Spleen (tissue), 11 donors: Measurements from ENCODE around the gene CEMIP. TPM values are rescaled to one million over a fixed set of nuclear protein-coding genes. Genes with fewer than 3 reads are reported as not detected.

ENCODE experiments used
- DNase-seq: peaks from one replicate; pipeline ENCODE4 v3.0.0-alpha.2; 2020
- H3K27ac ChIP-seq, 8 donors: fragments of 200-600 bp; sonication (generic) in 7 of 8; 1 replicate in 4 of 8; 2 replicates in 4 of 8; pipeline versions ENCODE4 v1.5.0 to v1.8.0; 2016 to 2021; ENCODE audit warnings: inconsistent platforms in 4 of 8, mild to moderate bottlenecking in 4 of 8, moderate library complexity in 1 of 8
- H3K27me3 ChIP-seq, 7 donors: fragments of 200-600 bp; sonication (generic) in 6 of 7; replicated peaks in 1 of 7; 1 replicate in 4 of 7; 2 replicates in 3 of 7; pipeline versions ENCODE4 v1.5.0 to v1.8.0; 2016 to 2021; ENCODE audit warnings: inconsistent platforms in 3 of 7, mild to moderate bottlenecking in 1 of 7
- H3K36me3 ChIP-seq, 6 donors: fragments of 200-600 bp; sonication (generic) in 5 of 6; 1 replicate in 4 of 6; 2 replicates in 2 of 6; pipeline versions ENCODE4 v1.5.0 to v1.8.0; 2016 to 2021; ENCODE audit warnings: inconsistent platforms in 2 of 6
- H3K4me1 ChIP-seq, 6 donors: fragments of 200-600 bp; sonication (generic) in 5 of 6; 1 replicate in 3 of 6; 2 replicates in 3 of 6; pipeline versions ENCODE4 v1.5.0 to v1.8.0; 2016 to 2021; ENCODE audit warnings: inconsistent platforms in 3 of 6
- H3K4me3 ChIP-seq, 8 donors: fragments of 200-600 bp; sonication (generic) in 7 of 8; 1 replicate in 4 of 8; 2 replicates in 4 of 8; pipeline versions ENCODE4 v1.5.0 to v1.8.0; 2016 to 2021; ENCODE audit warnings: inconsistent platforms in 4 of 8, mild to moderate bottlenecking in 4 of 8, moderate library complexity in 2 of 8
- H3K9me3 ChIP-seq, 8 donors: fragments of 200-600 bp; sonication (generic) in 7 of 8; 1 replicate in 4 of 8; 2 replicates in 4 of 8; pipeline versions ENCODE4 v1.5.0 to v1.8.0; 2016 to 2021; ENCODE audit warnings: inconsistent platforms in 4 of 8
- POLR2A ChIP-seq, 3 donors: fragments of 450-650 bp; IDR thresholded peaks; one replicate each; pipeline ENCODE4 v1.5.1; 2017; ENCODE audit warnings: antibody characterized with exemption in 3 of 3, mild to moderate bottlenecking in 1 of 3
- POLR2AphosphoS5 ChIP-seq, 3 donors: sonication (generic); formaldehyde crosslinking; IDR thresholded peaks; one replicate each; pipeline ENCODE4 v1.5.1; 2017; ENCODE audit warnings: antibody characterized with exemption in 3 of 3
- WGBS, 5 donors: extraction: QIAGEN DNeasy Blood & Tissue Kit in 3 of 5; methylation state at CpG; one replicate each; pipeline versions ENCODE4 v1.1.5 to v1.1.7; 2013 to 2018; 5-methylcytosine and 5-hydroxymethylcytosine counted together
- intact Hi-C: fragments of 100-400 bp; cut with DNase I; formaldehyde crosslinking; loops from one replicate; pipeline ENCODE4 v1.15.0; 2023; ENCODE audit warnings: low total_unique reads
- polyA plus RNA-seq, 3 donors: library from polyadenylated mRNA; stranded (reverse); fragments of 200-250 nt; gene quantifications; one replicate each; pipeline ENCODE4 v1.2.1, GENCODE V29; 2013
- total RNA-seq, 7 donors: library from RNA; depleted of rRNA in 3 of 7; stranded (reverse); fragments of >200 nt in 3 of 7; fragmentation: NEBNext Ultra II Directional in 4 of 7; extraction: Animal tissue kit (Norgen Biotek cat#: 25700) in 4 of 7; gene quantifications; one replicate each; pipeline versions ENCODE4 v1.1.0 to v1.2.1, GENCODE V29; 2016 to 2021
- TF ChIP-seq, protein P1 (sequence below), 11 experiments: fragments of 200-600 bp in 7 of 11; fragments of 450-650 bp in 4 of 11; sonication (generic) in 4 of 11; IDR thresholded peaks in 8 of 11; conservative IDR thresholded peaks in 3 of 11; 1 replicate in 7 of 11; 2 replicates in 4 of 11; pipeline versions ENCODE4 v1.4.0 to v1.8.0; 2016 to 2021; ENCODE audit warnings: antibody characterized with exemption in 11 of 11, inconsistent platforms in 4 of 11, mild to moderate bottlenecking in 1 of 11
- donor health status: healthy with polysubstance abuse.
- donor health status: DM: no; HTN: no; CAD: no; lungs with moderate emphysema.
- donor health status: DM: no; HTN: no; CAD: no.
- donor health status: Bipolar disorder and iron deficiency.
- donor health status: healthy.
- donor health status: DM: no; HTN: no; CAD: no.
- donor health status: DM: yes; HTN: yes; CAD: no.

The CEMIP gene
- total and polyA plus RNA-seq, 10 donors, result 0.20 to 3.0 (median 1.0) TPM; not detected in 1

DNA sequence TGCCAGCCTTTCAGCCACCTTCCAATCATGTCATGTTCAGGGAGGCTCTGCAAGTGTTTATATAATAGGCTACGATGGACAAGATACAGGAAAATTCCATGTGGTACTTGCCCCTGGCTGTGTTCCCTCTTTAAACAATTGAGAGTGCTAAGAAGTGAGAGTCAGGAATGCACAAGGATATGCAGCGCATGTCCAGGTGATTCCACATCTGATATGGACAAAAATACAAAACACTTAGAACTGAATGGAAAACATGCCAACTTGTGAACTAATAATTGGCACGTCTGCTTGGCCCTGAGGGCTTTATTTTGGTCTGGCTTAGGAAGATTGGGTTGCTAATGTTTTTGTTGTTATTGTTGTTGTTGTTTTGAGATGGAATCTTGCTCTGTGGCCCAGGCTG, 100.9 kb downstream of the CEMIP start:
- TF ChIP-seq POLR2AphosphoS5 (IDR thresholded peaks at IDR 0.05) (no peak), POLR2A (IDR thresholded peaks at IDR 0.05) (no peak)
- TF ChIP-seq, protein P1, sequence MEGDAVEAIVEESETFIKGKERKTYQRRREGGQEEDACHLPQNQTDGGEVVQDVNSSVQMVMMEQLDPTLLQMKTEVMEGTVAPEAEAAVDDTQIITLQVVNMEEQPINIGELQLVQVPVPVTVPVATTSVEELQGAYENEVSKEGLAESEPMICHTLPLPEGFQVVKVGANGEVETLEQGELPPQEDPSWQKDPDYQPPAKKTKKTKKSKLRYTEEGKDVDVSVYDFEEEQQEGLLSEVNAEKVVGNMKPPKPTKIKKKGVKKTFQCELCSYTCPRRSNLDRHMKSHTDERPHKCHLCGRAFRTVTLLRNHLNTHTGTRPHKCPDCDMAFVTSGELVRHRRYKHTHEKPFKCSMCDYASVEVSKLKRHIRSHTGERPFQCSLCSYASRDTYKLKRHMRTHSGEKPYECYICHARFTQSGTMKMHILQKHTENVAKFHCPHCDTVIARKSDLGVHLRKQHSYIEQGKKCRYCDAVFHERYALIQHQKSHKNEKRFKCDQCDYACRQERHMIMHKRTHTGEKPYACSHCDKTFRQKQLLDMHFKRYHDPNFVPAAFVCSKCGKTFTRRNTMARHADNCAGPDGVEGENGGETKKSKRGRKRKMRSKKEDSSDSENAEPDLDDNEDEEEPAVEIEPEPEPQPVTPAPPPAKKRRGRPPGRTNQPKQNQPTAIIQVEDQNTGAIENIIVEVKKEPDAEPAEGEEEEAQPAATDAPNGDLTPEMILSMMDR (IDR thresholded peaks at IDR 0.05 in 8 of 11, conservative IDR thresholded peaks at IDR 0.05 in 3 of 11), result no peak
- Histone ChIP-seq H3K4me1 (no peaks in the 10 kb centered on the region), H3K27ac (no peak overlapping the region), H3K9me3 (no peaks in the 10 kb centered on the region), H3K4me3 (no peak overlapping the region), H3K27me3 (no peaks in the 10 kb centered on the region), H3K36me3 (no peaks in the 10 kb centered on the region)
- 82 to 96% (median 87%) methylated on average over 3 of the region's 3 CpGs for WGBS, 5 donors
- DNase-seq, result no peak
- intact Hi-C loops, result no loop called here

DNA sequence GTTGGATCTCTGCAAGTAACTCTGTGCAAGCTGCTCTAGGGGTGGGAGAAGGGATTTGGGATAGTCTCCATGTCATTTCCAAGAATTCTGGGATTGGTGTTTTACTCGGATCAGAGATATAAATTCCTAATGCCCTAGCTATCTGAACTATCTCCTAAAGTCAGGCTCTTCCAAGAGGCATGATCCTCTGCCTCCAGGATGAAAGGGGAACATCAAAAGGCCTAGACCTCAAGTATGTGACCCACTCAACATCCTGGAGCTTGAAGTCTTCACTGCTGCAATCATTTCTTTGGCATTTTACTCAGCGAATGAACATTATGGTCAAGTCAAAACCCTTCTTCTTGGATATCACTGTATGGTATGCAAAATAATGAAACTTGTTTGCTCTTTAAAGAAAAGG, 104.5 kb downstream of the CEMIP start:
- intact Hi-C loops, result no loop called here
- Histone ChIP-seq H3K4me3 (no peak overlapping the region), H3K27ac (no peak overlapping the region), H3K36me3 (no peaks in the 10 kb centered on the region), H3K27me3 (no peaks in the 10 kb centered on the region), H3K4me1 (no peaks in the 10 kb centered on the region), H3K9me3 (no peaks in the 10 kb centered on the region)
- TF ChIP-seq, protein P1 (IDR thresholded peaks at IDR 0.05 in 8 of 11, conservative IDR thresholded peaks at IDR 0.05 in 3 of 11), result no peak
- TF ChIP-seq POLR2A (IDR thresholded peaks at IDR 0.05) (no peak), POLR2AphosphoS5 (IDR thresholded peaks at IDR 0.05) (no peak)
- 74 to 94% (median 85%) methylated on average over 2 of the region's 2 CpGs for WGBS, 5 donors
- no peak for DNase-seq

DNA sequence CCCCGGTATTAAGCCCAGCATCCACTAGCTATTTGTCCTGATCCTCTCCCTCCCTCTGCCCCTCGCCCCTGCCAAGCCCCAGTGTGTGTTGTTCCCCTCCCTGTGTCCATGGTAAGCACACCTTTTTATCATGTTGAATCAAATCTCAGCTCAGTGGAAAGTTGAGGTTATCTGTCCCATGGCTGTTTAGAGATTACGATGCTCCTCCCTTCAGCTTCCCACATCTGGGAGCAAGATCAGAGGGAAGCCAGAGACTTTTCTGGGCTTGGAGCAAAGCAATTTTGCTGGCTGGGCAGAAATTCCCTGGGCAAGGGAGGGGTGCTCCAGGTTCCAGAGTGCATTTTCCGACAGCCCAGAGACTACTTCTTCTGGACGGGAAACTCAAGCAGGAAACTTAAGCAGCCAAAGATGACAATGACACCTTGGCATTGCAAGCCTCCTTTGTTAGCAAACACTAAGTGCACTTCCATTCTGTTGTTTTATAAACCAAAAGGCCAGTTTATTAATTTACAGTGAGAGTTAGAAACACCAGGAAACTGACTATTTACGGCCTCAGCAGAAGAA, 105.9 kb downstream of the CEMIP start:
- no peak for DNase-seq
- H3K27ac ChIP-seq, result no peak overlapping the region
- intact Hi-C loops, result no loop called here

DNA sequence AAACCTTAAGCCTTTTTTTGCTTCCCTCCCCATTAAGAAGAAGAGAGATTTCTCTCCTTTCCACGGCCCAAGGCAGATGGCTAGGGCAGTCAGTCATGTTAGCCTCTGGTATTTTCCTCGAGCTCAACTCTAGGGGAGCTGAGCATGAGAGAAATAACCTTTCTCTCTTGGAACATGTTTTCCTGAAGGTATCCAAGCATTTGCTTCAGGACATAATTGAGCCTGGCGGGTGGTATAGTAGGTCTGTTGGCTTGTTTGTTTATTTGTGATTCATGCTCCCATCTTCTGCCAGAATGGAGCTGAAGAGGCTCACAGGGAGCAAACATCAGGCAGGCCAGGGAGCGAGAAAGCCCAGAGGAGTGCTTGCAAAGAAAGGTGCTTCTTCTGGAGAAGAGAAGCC, 108.0 kb downstream of the CEMIP start:
- TF ChIP-seq POLR2A (IDR thresholded peaks at IDR 0.05) (no peak), POLR2AphosphoS5 (IDR thresholded peaks at IDR 0.05) (no peak)
- TF ChIP-seq, protein P1 (IDR thresholded peaks at IDR 0.05 in 8 of 11, conservative IDR thresholded peaks at IDR 0.05 in 3 of 11), result no peak

More for the DNA sequence above, 105.9 kb downstream of the CEMIP start:
- Histone ChIP-seq H3K9me3 (no peaks in the 10 kb centered on the region), H3K4me1 (no peaks in the 10 kb centered on the region), H3K4me3 (no peak overlapping the region), H3K36me3 (no peaks in the 10 kb centered on the region), H3K27me3 (no peaks in the 10 kb centered on the region)
- WGBS, 5 donors, result 67 to 83% (median 75%) methylated on average over 6 of the region's 6 CpGs
- TF ChIP-seq POLR2A (IDR thresholded peaks at IDR 0.05) (no peak), POLR2AphosphoS5 (IDR thresholded peaks at IDR 0.05) (no peak)
- TF ChIP-seq, protein P1 (IDR thresholded peaks at IDR 0.05 in 8 of 11, conservative IDR thresholded peaks at IDR 0.05 in 3 of 11), result no peak

More for the DNA sequence above, 108.0 kb downstream of the CEMIP start:
- no peak for DNase-seq
- intact Hi-C loops, result no loop called here
- Histone ChIP-seq H3K9me3 (no peaks in the 10 kb centered on the region), H3K36me3 (no peaks in the 10 kb centered on the region), H3K4me3 (no peak overlapping the region), H3K27ac (no peak overlapping the region), H3K27me3 (no peaks in the 10 kb centered on the region), H3K4me1 (no peaks in the 10 kb centered on the region)
- WGBS, 5 donors, result 77 to 86% (median 82%) methylated on average over 4 of the region's 4 CpGs
